Measurements from ENCODE around the gene PPM1M. TPM values are rescaled to one million over a fixed set of nuclear protein-coding genes. Genes with fewer than 3 reads are reported as not detected.
A peak's percentile ranks its signal among the peaks of the same experiment; 100 is the strongest.

Gene PPM1M, protein sequence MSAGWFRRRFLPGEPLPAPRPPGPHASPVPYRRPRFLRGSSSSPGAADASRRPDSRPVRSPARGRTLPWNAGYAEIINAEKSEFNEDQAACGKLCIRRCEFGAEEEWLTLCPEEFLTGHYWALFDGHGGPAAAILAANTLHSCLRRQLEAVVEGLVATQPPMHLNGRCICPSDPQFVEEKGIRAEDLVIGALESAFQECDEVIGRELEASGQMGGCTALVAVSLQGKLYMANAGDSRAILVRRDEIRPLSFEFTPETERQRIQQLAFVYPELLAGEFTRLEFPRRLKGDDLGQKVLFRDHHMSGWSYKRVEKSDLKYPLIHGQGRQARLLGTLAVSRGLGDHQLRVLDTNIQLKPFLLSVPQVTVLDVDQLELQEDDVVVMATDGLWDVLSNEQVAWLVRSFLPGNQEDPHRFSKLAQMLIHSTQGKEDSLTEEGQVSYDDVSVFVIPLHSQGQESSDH
- 8.9 TPM for total RNA-seq
- long read RNA-seq, transcript PPM1M-202 (10 exons, 2,193 nt), result major isoform, 12 of 24 reads
- long read RNA-seq, partial matches to known transcripts, result 2 of 24 reads
- long read RNA-seq, other reads (novel, unspliced or antisense), result 10 of 24 reads

DNA sequence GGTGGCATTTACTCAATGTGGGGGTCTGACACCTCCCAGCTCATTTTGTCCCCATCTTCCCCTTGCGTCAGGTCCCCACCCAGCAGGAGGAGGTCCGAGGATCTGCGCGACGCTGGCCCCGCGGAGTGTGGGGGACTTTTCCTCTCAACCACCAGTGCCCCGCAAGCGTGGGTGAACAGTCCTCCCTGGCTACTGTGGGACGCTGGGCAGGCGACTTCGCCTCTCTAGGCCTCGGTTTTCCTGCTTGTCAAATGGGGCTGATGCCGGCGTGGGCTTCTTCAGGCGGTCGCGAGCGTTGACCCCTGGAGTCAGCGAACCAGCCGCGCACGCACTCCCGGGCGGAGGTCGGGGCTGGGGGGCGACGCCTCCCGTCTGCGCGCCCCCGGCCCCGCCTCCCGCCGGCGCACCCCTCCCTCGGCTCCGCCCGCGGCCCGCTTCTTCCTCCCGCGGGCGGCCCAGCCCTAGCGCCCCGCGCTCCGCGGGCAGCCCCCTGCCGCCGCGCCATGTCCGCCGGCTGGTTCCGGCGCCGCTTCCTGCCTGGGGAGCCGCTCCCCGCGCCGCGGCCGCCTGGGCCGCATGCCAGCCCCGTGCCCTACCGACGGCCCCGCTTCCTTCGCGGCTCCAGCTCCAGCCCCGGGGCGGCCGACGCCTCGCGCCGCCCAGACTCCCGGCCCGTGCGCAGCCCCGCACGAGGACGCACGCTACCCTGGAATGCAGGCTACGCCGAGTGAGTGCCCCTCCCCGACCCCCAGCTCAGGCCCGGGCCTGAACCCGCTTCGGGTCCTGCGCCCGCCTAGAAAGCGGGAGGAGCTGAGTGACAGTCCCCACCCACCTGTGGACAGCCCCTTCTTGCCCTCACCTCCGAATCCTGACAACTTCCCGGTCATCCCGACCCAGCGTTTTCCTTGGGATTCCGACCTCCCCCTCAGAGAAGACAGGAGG, at the start of gene PPM1M:
TSS of gene PPM1M (plus strand) at position 438 of the 942 bp plus-strand sequence. CDS start at position 504, 66 bp downstream.
- intact Hi-C loops (cut with DNase I), result no loop called here
- peak; percentile 82 for DNase-seq (ENCODE audit: low spot score)

DNA sequence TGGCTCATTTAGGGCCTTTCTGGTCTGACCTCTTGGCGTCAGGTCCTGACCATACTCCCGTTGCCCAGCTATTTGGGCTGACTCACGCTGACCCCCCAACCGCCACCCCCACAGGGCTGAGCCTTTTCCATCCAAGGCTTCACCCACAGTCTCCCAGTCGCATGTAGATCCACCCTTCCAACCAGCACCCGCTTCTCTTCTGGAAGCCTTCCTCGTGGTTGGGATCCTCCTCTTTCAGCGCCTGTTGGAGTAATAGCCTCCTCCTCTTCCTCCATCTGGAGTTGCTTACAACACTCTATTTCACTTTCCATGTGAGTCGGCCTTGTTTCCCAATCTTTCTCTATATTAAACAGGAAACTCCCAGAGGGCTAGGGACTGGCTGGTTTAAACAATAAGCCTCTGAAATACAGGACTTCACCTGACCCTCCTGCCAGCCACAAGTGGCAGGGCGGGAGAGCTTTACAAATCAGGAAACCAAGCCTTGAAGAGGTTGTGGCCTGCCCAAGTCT, 49.7 kb upstream of the PPM1M start:
- no peak for DNase-seq (ENCODE audit: low spot score)
- intact Hi-C loops (cut with DNase I), result loop anchor here (2.0 kb wide), 1 partner anchor 41 kb away; the partner anchor contains the start of gene POC1A

DNA sequence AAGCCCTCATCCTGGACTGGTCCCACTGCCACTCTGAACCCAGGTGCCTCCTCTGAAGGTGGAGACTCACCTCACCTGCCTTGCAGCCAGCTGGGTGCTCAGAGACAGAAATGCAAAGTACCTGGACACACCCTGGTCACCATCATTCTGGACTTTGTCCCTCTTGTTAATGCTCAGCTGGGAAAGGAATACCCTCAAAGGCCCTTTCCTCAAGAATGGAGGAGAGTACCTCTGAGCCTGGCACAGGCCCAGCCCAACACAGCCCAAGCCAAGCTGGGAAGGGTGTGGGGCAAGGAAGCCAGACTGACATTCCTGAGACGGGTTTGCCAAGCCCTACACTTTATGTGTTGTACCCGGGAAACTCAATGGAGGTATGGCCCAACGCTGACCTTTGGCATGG, 48.6 kb upstream of the PPM1M start:
- DNase-seq (ENCODE audit: low spot score), result no peak

DNA sequence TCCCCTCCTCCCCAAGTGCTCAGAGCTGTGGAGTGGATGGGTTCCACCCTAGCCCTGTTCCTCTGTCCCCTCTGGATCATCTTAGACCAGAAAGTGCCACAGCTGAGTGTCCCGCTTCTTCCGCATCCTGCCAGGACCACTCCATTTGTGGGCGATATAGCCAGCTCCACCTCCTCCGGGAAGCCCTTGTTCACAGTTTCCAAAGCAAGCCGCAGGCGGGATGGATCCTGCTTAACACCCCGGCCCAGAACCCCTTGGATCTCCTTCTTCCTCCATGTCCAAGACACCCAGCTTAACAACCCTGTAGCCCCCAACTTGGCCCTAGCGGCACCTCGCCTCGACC, 48.1 kb upstream of the PPM1M start:
- DNase-seq (ENCODE audit: low spot score), result no peak
- intact Hi-C loops (cut with DNase I), result loop anchor here (2.0 kb wide), 1 partner anchor 43 kb away; the partner anchor contains the start of gene POC1A

More for the DNA sequence above, 48.6 kb upstream of the PPM1M start:
- intact Hi-C loops (cut with DNase I), result loop anchor here (2.0 kb wide), 1 partner anchor 42 kb away; the partner anchor contains the start of gene POC1A

DNA sequence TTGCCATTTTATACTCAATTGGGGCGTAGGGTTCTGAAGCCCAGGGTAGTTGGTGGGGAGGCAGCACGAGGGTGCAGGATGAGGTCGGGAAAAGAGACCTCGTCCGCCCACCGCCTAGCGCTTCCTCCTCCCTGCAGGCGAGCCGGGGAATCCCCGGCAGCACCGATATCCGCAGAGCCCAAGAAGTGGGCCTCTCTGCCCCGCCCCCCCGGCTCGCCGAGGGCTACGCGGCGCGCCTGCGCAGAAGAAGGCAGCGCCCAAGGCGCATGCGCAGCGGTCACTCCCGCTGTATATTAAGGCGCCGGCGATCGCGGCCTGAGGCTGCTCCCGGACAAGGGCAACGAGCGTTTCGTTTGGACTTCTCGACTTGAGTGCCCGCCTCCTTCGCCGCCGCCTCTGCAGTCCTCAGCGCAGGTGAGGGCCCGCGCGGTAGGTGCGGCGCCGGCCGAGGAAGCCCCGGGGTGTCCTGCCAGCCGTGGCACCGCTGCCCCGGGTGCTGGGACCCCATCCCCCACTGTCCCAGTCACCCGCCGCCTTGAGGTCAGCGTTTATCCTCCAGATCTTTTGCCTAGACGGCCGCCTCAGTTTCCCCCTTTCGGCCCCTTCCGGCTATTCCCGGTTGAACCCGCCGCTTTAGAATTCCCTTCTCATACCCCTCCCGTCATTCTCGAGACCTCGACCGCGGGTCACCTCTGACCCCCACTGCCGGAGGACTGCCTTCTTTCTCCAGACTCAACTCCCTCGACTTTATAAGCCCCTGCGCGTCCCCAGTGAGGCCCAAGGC, 47.5 kb upstream of the PPM1M start, which contains the start of gene ALAS1:
TSS of gene ALAS1 (plus strand) at position 319 of the 784 bp plus-strand sequence. CDS start 1,082 bp downstream, outside the sequence.
- intact Hi-C loops (cut with DNase I), result loop anchor here (2.0 kb wide), 1 partner anchor 43 kb away; the partner anchor contains the start of gene POC1A
- DNase-seq (ENCODE audit: low spot score), result peak; percentile 96

DNA sequence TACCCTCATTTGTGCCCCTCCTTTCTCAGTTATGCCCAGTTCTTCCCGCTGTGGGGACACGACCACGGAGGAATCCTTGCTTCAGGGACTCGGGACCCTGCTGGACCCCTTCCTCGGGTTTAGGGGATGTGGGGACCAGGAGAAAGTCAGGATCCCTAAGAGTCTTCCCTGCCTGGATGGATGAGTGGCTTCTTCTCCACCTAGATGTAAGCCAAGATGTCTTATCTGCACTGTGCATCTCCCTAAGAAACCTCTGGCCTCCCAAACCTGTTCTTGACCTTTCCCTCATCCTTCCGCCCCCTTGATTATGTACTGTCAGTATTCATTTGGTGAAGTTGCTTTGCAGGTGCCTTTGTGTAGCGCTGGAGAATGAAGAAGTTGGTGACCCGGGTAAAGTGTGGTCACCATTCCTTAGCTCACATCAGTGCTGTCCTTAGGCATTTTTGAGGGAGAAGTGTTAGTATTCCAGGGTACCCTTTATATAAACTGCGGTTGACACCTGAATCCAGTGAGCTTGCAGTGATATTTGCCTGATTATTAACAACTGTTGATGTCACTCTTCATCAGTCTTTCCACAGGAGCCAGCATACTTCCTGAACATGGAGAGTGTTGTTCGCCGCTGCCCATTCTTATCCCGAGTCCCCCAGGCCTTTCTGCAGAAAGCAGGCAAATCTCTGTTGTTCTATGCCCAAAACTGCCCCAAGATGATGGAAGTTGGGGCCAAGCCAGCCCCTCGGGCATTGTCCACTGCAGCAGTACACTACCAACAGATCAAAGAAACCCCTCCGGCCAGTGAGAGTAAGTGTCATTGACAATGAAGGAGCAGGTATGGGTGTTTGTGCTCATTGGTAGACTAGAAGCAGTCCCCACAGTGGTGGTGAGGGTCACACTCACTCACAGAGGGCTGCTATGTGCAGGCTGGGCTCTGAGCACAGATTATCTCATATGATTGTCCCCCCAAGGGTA, 46.6 kb upstream of the PPM1M start:
- no peak for DNase-seq (ENCODE audit: low spot score)
- intact Hi-C loops (cut with DNase I), result no loop called here

DNA sequence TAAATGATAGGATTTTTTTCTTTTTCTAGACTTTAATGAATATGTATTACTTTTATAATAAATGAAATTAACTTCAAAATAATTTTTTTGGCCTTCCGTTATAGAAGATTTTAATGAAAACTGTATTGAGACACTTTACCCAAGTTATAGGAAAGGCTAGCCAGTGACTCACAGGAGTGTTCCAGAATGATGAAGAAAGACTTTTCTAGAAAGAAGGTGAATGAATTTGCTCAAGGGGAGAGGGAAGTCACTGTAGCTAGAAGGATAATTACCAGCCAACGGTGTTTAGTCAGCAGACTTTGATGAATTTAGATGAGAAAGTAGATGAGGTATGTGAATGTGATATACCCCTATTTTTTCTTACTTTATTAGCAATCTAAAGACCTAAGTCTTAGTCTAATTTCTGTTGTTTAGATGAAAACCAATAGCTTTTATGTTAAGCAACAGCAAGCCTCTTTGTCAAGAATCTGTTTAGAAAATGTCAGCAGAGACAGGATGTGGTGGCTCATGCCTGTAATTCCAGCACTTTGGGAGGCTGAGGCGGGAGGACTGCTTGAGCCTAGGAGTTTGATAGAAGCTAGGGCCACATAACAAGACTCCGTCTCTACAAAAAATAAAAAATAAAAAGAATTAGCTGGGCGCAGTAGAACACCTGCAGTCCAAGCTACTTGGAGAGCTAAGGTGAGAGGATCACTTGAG, 44.4 kb upstream of the PPM1M start:
- intact Hi-C loops (cut with DNase I), result no loop called here
- DNase-seq (ENCODE audit: low spot score), result no peak

DNA sequence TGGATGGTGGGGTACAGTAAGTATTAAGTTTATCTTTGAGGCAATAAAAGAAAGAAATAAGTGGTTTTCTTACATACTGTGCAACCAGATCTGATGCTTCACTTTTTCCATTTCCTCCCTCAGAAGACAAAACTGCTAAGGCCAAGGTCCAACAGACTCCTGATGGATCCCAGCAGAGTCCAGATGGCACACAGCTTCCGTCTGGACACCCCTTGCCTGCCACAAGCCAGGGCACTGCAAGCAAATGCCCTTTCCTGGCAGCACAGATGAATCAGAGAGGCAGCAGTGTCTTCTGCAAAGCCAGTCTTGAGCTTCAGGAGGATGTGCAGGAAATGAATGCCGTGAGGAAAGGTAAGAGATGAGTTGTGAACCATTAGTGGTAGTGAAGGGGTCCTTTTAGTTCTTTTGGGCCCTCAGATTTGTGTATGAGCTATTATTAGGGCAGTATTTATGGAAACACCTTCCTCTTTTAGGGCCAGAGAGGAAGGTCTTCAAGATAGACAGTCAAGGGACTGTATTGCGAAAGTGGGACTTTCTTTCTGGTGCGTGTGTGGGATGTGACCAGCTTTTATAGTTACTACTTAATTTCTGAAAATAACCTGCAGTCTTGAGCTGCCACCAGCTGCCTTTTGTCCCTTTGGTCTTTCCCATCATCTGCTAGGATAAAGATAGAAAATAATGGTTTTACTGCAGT, 43.0 kb upstream of the PPM1M start:
- intact Hi-C loops (cut with DNase I), result no loop called here
- DNase-seq (ENCODE audit: low spot score), result no peak

DNA sequence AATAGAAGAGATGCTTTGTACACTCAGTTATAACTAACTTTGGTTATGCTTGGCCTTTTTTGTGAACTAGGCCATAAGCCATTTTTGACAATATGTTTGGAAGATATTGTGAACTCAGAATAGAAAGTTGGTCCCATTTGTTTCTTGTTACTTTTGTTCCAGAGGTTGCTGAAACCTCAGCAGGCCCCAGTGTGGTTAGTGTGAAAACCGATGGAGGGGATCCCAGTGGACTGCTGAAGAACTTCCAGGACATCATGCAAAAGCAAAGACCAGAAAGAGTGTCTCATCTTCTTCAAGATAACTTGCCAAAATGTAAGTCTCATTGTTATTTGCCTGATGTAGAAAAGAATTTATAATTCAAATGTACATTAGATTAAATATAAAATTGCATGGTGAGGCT, 41.9 kb upstream of the PPM1M start:
- no peak for DNase-seq (ENCODE audit: low spot score)
- intact Hi-C loops (cut with DNase I), result no loop called here

DNA sequence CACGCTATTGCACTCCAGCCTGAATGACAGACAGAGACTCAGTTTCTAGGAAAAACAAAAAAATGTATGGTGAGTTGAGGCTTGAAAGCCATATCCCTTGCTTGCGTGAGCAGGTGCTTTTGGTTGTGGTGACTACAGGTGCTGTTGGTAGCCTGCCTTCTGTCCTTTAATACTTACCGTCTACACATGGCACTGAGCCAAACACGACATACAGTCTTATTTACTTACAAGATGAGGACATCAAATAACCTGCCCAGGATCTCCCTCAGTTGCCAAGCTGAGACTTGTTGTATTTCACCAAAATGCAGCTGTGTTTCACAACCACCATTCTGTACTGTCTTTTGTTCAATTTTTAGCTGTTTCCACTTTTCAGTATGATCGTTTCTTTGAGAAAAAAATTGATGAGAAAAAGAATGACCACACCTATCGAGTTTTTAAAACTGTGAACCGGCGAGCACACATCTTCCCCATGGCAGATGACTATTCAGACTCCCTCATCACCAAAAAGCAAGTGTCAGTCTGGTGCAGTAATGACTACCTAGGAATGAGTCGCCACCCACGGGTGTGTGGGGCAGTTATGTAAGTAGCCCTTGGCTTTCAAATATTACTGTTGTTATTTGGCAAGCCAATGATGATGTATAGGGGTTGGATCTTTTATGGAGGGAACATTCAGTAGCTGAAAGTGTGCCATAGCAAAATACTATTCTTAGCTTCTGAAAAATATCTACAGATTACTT, 41.1 kb upstream of the PPM1M start:
- intact Hi-C loops (cut with DNase I), result no loop called here

DNA sequence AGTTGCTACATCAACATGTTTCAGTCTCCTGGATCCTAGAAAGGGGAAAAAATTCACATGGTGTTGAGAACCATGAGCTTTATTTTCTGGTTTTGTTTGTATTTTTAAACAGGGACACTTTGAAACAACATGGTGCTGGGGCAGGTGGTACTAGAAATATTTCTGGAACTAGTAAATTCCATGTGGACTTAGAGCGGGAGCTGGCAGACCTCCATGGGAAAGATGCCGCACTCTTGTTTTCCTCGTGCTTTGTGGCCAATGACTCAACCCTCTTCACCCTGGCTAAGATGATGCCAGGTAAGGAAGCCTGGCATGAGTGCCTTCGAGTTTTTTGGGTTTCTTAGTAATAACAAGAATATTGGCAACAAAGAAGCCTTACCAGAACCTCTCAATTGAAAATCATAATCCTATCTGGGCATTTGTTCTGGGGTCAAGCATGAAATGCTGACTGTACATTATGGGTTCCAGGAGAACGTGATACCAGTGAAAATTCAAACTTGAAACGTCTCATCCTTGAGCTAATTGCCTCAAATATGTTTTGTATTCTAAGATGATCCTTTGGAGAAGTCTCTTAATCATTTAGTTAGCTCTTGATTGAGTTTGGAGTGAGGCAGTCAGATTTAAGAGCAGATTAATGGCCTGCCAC, 39.7 kb upstream of the PPM1M start:
- intact Hi-C loops (cut with DNase I), result no loop called here
- no peak for DNase-seq (ENCODE audit: low spot score)

More for the DNA sequence above, 41.1 kb upstream of the PPM1M start:
- no peak for DNase-seq (ENCODE audit: low spot score)

DNA sequence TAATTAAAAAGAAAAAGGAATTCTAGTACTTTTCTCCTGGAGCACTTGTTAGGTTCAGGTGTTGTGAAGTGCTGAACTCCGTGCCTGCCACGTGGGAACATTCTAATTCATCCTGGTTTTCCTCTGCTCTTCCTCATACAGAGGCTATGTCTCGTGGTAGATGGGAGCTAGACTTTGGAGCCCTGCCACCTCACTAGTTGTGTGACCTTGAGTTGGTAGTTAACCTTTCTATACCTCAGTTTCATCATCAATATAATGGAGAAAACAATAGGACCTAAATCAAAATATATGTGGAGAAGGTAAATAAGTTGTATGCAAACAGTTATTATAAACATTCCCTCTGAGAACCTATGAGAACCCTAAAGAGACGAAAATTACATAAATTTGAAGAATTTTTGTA, 37.0 kb upstream of the PPM1M start:
- DNase-seq (ENCODE audit: low spot score), result no peak

DNA sequence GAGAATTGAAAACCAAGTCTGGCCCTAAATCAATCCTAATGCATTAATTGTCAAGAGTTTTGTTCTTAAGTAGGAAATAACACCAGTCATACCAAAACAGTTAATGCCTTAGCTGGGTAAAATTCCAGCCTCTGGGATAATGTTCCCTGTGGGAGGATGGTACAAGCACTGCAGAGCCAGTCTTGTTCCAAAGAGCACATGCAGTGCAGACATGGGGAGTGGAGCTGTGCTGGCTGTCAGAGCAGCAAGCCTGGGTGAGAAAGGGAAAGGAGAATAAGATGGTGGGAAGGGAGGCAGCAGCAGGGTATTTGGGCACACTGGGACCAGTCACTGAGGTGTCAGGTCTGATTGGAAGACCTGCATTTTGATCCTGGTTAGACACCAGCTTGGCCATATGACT, 35.5 kb upstream of the PPM1M start:
- intact Hi-C loops (cut with DNase I), result loop anchor here (10.0 kb wide), 1 partner anchor 205 kb away; no protein-coding TSS in a partner anchor

More for the DNA sequence above, 37.0 kb upstream of the PPM1M start:
- intact Hi-C loops (cut with DNase I), result no loop called here

DNA sequence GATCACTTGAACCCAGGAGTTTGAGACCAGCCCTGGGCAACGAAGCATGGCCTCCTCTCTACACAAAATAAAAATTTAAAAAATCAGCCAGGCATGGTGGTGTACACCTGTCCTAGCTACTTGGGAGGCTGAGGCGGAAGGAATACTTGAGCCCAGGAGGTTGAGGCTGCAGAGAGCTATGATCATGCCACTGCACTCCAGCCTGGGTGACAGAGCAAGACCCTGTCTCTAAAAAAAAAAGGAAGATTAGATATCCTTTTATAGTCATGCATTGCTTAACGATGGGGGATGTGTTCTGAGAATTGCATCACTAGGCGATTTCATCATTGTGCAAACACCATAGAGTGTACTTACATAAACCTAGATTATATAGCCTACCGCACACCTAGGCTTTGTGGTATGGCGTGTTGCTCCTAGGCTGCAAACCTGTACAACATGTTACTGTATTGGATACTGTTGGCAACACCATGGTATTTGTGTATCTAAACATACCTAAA, 35.0 kb upstream of the PPM1M start:
- intact Hi-C loops (cut with DNase I), result loop anchor here (10.0 kb wide), 1 partner anchor 206 kb away; no protein-coding TSS in a partner anchor

More for the DNA sequence above, 35.5 kb upstream of the PPM1M start:
- no peak for DNase-seq (ENCODE audit: low spot score)

More for the DNA sequence above, 35.0 kb upstream of the PPM1M start:
- DNase-seq (ENCODE audit: low spot score), result no peak

All from cardiac septum (tissue), 1 donor.